Upper lobe of left lung (tissue), 4 donors: Measurements from ENCODE around the gene UCN2.

Experiments
- EP300 ChIP-seq, 4 donors: sonication (generic); formaldehyde crosslinking; IDR thresholded peaks; one replicate each; pipeline ENCODE4 v1.5.1; 2017; ENCODE audit warnings: antibody characterized with exemption in 4 of 4, control low read depth in 2 of 4
- POLR2A ChIP-seq, 4 donors: fragments of 450-650 bp; IDR thresholded peaks; one replicate each; pipeline ENCODE4 v1.5.1; 2016 to 2017; ENCODE audit warnings: antibody characterized with exemption in 4 of 4, mild to moderate bottlenecking in 2 of 4
- POLR2AphosphoS5 ChIP-seq, 2 donors: sonication (generic); formaldehyde crosslinking; IDR thresholded peaks; one replicate each; pipeline ENCODE4 v1.5.1; 2017; ENCODE audit warnings: antibody characterized with exemption in 2 of 2
- TF ChIP-seq, protein P1 (sequence below), 6 experiments: fragments of 450-650 bp in 4 of 6; fragments of 200-600 bp in 2 of 6; sonication (generic) in 2 of 6; IDR thresholded peaks; one replicate each; pipeline ENCODE4 v1.5.1; 2016 to 2019; ENCODE audit warnings: antibody characterized with exemption in 6 of 6

DNA sequence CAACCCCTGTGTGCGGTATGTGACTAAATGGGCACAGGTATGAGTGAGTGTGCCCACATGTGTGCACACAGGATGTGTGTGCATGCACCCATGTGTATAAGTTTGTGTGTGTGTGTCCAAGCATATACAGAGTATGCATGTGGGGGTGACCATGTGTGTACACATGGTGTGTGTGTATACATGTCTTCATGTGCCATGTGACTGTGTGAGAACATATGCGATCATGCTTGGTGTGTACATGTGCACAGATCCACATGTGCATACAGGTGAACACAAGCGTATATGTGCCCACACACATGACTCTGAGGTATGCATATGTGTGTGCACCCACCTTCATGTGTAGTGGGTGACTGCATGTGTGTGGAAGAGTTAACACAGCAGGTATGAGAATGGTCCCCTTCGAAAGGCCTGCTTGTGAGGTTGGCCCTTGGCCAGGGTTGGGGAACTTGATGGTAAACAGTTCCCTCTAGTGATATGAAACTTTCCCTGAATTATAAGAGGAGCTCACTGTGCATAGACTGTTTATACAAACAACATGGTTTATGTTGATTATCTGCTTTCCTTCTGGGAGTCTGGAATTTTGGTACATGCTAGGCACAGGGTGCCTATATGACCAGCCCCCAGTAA, 17.3 kb downstream of the UCN2 start:
- TF ChIP-seq POLR2A (IDR thresholded peaks at IDR 0.05) (no peak), POLR2AphosphoS5 (IDR thresholded peaks at IDR 0.05) (no peak), EP300 (IDR thresholded peaks at IDR 0.05) (no peak)
- TF ChIP-seq, protein P1, sequence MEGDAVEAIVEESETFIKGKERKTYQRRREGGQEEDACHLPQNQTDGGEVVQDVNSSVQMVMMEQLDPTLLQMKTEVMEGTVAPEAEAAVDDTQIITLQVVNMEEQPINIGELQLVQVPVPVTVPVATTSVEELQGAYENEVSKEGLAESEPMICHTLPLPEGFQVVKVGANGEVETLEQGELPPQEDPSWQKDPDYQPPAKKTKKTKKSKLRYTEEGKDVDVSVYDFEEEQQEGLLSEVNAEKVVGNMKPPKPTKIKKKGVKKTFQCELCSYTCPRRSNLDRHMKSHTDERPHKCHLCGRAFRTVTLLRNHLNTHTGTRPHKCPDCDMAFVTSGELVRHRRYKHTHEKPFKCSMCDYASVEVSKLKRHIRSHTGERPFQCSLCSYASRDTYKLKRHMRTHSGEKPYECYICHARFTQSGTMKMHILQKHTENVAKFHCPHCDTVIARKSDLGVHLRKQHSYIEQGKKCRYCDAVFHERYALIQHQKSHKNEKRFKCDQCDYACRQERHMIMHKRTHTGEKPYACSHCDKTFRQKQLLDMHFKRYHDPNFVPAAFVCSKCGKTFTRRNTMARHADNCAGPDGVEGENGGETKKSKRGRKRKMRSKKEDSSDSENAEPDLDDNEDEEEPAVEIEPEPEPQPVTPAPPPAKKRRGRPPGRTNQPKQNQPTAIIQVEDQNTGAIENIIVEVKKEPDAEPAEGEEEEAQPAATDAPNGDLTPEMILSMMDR (IDR thresholded peaks at IDR 0.05): no peak
